Measurements from ENCODE around the gene NCAPD2. TPM values are rescaled to one million over a fixed set of nuclear protein-coding genes. Genes with fewer than 3 reads are reported as not detected.
"Not testable (repeated sequence)": the region's sequence is repeated elsewhere in the genome, so short reads cannot be mapped to it uniquely, and the experiment has no call there.

Gene NCAPD2
- total RNA-seq, 1 donor from 2014 or later, result 23.0 TPM

GRCh38 chr12:6472491-6472890 lies 21.4 kb upstream of the NCAPD2 start:
- H3K4me1 ChIP-seq (ENCODE audit: control insufficient read depth in 3 of 3, insufficient read depth in 3 of 3, low read length in 3 of 3), result peaks cover 14 to 24% (median 22%) of the 10 kb centered on the region in 3 donors
- no peak overlapping the region for H3K9ac ChIP-seq (ENCODE audit: low read depth in 1 of 3, low read length in 3 of 3)
- no peaks in the 10 kb centered on the region for H3K9me3 ChIP-seq (ENCODE audit: control insufficient read depth in 3 of 3, low read length in 3 of 3)
- no peak overlapping the region for H3K4me3 ChIP-seq (ENCODE audit: low read length in 3 of 3)
- H3K36me3 ChIP-seq (ENCODE audit: control insufficient read depth in 3 of 3, insufficient read depth in 3 of 3, low read length in 3 of 3), result no peaks in the 10 kb centered on the region
- H3K27me3 ChIP-seq (ENCODE audit: control insufficient read depth in 3 of 3, insufficient read depth in 3 of 3, low read length in 3 of 3), result no peaks in the 10 kb centered on the region
- no peak overlapping the region for H3K27ac ChIP-seq (ENCODE audit: low read depth, low read length)

GRCh38 chr12:6475233-6475975 lies 18.5 kb upstream of the NCAPD2 start:
- not testable (repeated sequence) for H3K9ac ChIP-seq (ENCODE audit: low read depth in 1 of 3, low read length in 3 of 3); H3K27me3 ChIP-seq (ENCODE audit: control insufficient read depth in 3 of 3, insufficient read depth in 3 of 3, low read length in 3 of 3); H3K27ac ChIP-seq (ENCODE audit: low read depth, low read length); H3K4me3 ChIP-seq (ENCODE audit: low read length in 3 of 3); H3K4me1 ChIP-seq (ENCODE audit: control insufficient read depth in 3 of 3, insufficient read depth in 3 of 3, low read length in 3 of 3); H3K36me3 ChIP-seq (ENCODE audit: control insufficient read depth in 3 of 3, insufficient read depth in 3 of 3, low read length in 3 of 3); H3K9me3 ChIP-seq (ENCODE audit: control insufficient read depth in 3 of 3, low read length in 3 of 3)

- Histone ChIP-seq H3K36me3 (ENCODE audit: control insufficient read depth in 3 of 3, insufficient read depth in 3 of 3, low read length in 3 of 3) (no peaks in the 10 kb centered on the region), H3K4me3 (ENCODE audit: low read length in 3 of 3) (no peak overlapping the region), H3K9ac (ENCODE audit: low read depth in 1 of 3, low read length in 3 of 3) (no peak overlapping the region), H3K9me3 (ENCODE audit: control insufficient read depth in 3 of 3, low read length in 3 of 3) (no peaks in the 10 kb centered on the region), H3K4me1 (ENCODE audit: control insufficient read depth in 3 of 3, insufficient read depth in 3 of 3, low read length in 3 of 3) (no peaks in the 10 kb centered on the region), H3K27me3 (ENCODE audit: control insufficient read depth in 3 of 3, insufficient read depth in 3 of 3, low read length in 3 of 3) (no peaks in the 10 kb centered on the region), H3K27ac (ENCODE audit: low read depth, low read length) (no peak overlapping the region)
Measured at GRCh38 chr12:6476489-6476888, 17.4 kb upstream of the NCAPD2 start.

- H3K27me3 ChIP-seq (ENCODE audit: control insufficient read depth in 3 of 3, insufficient read depth in 3 of 3, low read length in 3 of 3); H3K27ac ChIP-seq (ENCODE audit: low read depth, low read length); H3K4me3 ChIP-seq (ENCODE audit: low read length in 3 of 3); H3K9me3 ChIP-seq (ENCODE audit: control insufficient read depth in 3 of 3, low read length in 3 of 3); H3K9ac ChIP-seq (ENCODE audit: low read depth in 1 of 3, low read length in 3 of 3); H3K4me1 ChIP-seq (ENCODE audit: control insufficient read depth in 3 of 3, insufficient read depth in 3 of 3, low read length in 3 of 3); H3K36me3 ChIP-seq (ENCODE audit: control insufficient read depth in 3 of 3, insufficient read depth in 3 of 3, low read length in 3 of 3): not testable (repeated sequence)
Measured at GRCh38 chr12:6477601-6478377, 16.1 kb upstream of the NCAPD2 start.

GRCh38 chr12:6478416-6478815 lies 15.5 kb upstream of the NCAPD2 start:
- Histone ChIP-seq H3K9me3 (ENCODE audit: control insufficient read depth in 3 of 3, low read length in 3 of 3) (no peaks in the 10 kb centered on the region), H3K9ac (ENCODE audit: low read depth in 1 of 3, low read length in 3 of 3) (no peak overlapping the region), H3K4me1 (ENCODE audit: control insufficient read depth in 3 of 3, insufficient read depth in 3 of 3, low read length in 3 of 3) (no peaks in the 10 kb centered on the region), H3K4me3 (ENCODE audit: low read length in 3 of 3) (no peak overlapping the region), H3K36me3 (ENCODE audit: control insufficient read depth in 3 of 3, insufficient read depth in 3 of 3, low read length in 3 of 3) (no peaks in the 10 kb centered on the region), H3K27me3 (ENCODE audit: control insufficient read depth in 3 of 3, insufficient read depth in 3 of 3, low read length in 3 of 3) (no peaks in the 10 kb centered on the region), H3K27ac (ENCODE audit: low read depth, low read length) (no peak overlapping the region)

- Histone ChIP-seq H3K4me3 (ENCODE audit: low read length in 3 of 3) (no peak overlapping the region), H3K9me3 (ENCODE audit: control insufficient read depth in 3 of 3, low read length in 3 of 3) (no peaks in the 10 kb centered on the region), H3K27ac (ENCODE audit: low read depth, low read length) (no peak overlapping the region), H3K4me1 (ENCODE audit: control insufficient read depth in 3 of 3, insufficient read depth in 3 of 3, low read length in 3 of 3) (peaks cover 5 to 11% (median 8%) of the 10 kb centered on the region in 3 donors), H3K36me3 (ENCODE audit: control insufficient read depth in 3 of 3, insufficient read depth in 3 of 3, low read length in 3 of 3) (peaks cover 0 to 12% (median 0%) of the 10 kb centered on the region in 3 donors), H3K9ac (ENCODE audit: low read depth in 1 of 3, low read length in 3 of 3) (no peak overlapping the region), H3K27me3 (ENCODE audit: control insufficient read depth in 3 of 3, insufficient read depth in 3 of 3, low read length in 3 of 3) (no peaks in the 10 kb centered on the region)
Measured at GRCh38 chr12:6488240-6488639, 5.7 kb upstream of the NCAPD2 start.

- Histone ChIP-seq H3K36me3 (ENCODE audit: control insufficient read depth in 3 of 3, insufficient read depth in 3 of 3, low read length in 3 of 3) (peaks cover 0 to 12% (median 0%) of the 10 kb centered on the region in 3 donors), H3K9me3 (ENCODE audit: control insufficient read depth in 3 of 3, low read length in 3 of 3) (no peaks in the 10 kb centered on the region), H3K27me3 (ENCODE audit: control insufficient read depth in 3 of 3, insufficient read depth in 3 of 3, low read length in 3 of 3) (no peaks in the 10 kb centered on the region), H3K27ac (ENCODE audit: low read depth, low read length) (no peak overlapping the region), H3K4me1 (ENCODE audit: control insufficient read depth in 3 of 3, insufficient read depth in 3 of 3, low read length in 3 of 3) (peaks cover 8 to 21% (median 10%) of the 10 kb centered on the region in 3 donors), H3K4me3 (ENCODE audit: low read length in 3 of 3) (no peak overlapping the region), H3K9ac (ENCODE audit: low read depth in 1 of 3, low read length in 3 of 3) (no peak overlapping the region)
Measured at GRCh38 chr12:6489449-6489848, 4.5 kb upstream of the NCAPD2 start.

GRCh38 chr12:6490673-6491072 lies 3.2 kb upstream of the NCAPD2 start:
- not testable (repeated sequence) for H3K27ac ChIP-seq (ENCODE audit: low read depth, low read length); H3K9ac ChIP-seq (ENCODE audit: low read depth in 1 of 3, low read length in 3 of 3); H3K4me3 ChIP-seq (ENCODE audit: low read length in 3 of 3); H3K9me3 ChIP-seq (ENCODE audit: control insufficient read depth in 3 of 3, low read length in 3 of 3); H3K27me3 ChIP-seq (ENCODE audit: control insufficient read depth in 3 of 3, insufficient read depth in 3 of 3, low read length in 3 of 3)
- H3K36me3 ChIP-seq (ENCODE audit: control insufficient read depth in 3 of 3, insufficient read depth in 3 of 3, low read length in 3 of 3), result peaks cover 0 to 15% (median 6%) of the 10 kb centered on the region in 3 donors
- H3K4me1 ChIP-seq (ENCODE audit: control insufficient read depth in 3 of 3, insufficient read depth in 3 of 3, low read length in 3 of 3), result peaks cover 17 to 33% (median 20%) of the 10 kb centered on the region in 3 donors

- Histone ChIP-seq H3K4me3 (ENCODE audit: low read length in 3 of 3) (peak within 1 kb of the TSS; percentile 97 to 100 (median 100)), H3K27me3 (ENCODE audit: control insufficient read depth in 3 of 3, insufficient read depth in 3 of 3, low read length in 3 of 3) (no peaks in the 10 kb centered on the region), H3K9me3 (ENCODE audit: control insufficient read depth in 3 of 3, low read length in 3 of 3) (no peaks in the 10 kb centered on the region), H3K36me3 (ENCODE audit: control insufficient read depth in 3 of 3, insufficient read depth in 3 of 3, low read length in 3 of 3) (peaks cover 9 to 26% (median 9%) of the 10 kb centered on the region in 3 donors), H3K27ac (ENCODE audit: low read depth, low read length) (peak within 1 kb of the TSS; percentile 99), H3K4me1 (ENCODE audit: control insufficient read depth in 3 of 3, insufficient read depth in 3 of 3, low read length in 3 of 3) (peaks cover 17 to 34% (median 20%) of the 10 kb centered on the region in 3 donors), H3K9ac (ENCODE audit: low read depth in 1 of 3, low read length in 3 of 3) (peak within 1 kb of the TSS; percentile 98 to 99 (median 99))
Measured at GRCh38 chr12:6492838-6493496, 935 bp upstream of the NCAPD2 start, which contains the start of gene MRPL51. TSS of gene MRPL51 (minus strand) at chr12:6493262. CDS start at chr12:6493136, 126 bp downstream.

All from skeletal muscle tissue (tissue), 4 donors.